ENCODE results near the gene SH2D3C. TPM values are rescaled to one million over a fixed set of nuclear protein-coding genes. Genes with fewer than 3 reads are reported as not detected.

SH2D3C gene
- total and polyA plus RNA-seq, 2 donors from 2014 or later = 13.7 to 27.7 TPM

DNA sequence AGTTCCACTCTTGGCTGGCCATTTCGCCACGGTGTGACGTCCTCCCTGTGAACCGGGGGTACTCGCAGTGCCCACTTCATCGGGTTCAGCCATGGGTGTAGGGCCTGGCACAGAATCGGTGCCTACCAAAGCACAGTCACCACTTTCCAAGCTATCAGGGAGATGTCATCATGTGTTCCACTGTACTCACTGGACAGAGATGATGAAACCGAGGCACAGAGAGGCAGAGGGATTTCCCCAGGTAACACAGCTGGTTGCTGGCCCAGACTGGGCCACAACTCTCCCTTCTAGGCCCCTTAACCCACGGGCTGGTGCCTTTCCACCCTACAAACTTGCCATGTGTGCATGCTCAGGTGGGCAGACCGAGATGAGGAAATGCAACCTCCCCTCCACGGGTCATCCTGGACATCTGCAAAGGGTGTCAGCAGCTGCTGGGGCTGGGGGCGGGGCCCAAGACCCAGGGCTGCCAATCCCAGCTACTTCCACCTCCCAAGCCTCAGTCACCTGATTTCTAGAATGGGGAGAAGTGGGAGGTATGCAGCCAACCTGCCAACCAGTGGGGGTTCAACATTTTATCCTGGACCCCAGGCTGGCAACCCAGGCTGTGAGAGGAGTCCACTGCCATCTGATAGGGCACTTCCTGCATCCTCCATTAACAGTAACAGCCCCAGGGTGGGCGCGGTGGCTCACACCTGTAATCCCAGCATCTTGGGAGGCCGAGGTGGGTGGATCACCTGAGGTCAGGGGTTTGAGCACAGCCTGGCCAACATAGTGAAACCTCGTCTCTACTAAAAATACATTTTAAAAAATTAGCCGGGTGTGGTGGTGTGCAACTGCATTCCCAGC is 893 bp upstream of the SH2D3C start:
- DNase-seq = no peak
- peaks cover 0 to 3% (median 0%) of the 10 kb centered on the region in 3 donors for H3K4me1 ChIP-seq (ENCODE audit: control insufficient read depth in 2 of 3, insufficient read depth in 2 of 3, low read depth in 1 of 3, low read length in 3 of 3)
- TF ChIP-seq, protein P1, sequence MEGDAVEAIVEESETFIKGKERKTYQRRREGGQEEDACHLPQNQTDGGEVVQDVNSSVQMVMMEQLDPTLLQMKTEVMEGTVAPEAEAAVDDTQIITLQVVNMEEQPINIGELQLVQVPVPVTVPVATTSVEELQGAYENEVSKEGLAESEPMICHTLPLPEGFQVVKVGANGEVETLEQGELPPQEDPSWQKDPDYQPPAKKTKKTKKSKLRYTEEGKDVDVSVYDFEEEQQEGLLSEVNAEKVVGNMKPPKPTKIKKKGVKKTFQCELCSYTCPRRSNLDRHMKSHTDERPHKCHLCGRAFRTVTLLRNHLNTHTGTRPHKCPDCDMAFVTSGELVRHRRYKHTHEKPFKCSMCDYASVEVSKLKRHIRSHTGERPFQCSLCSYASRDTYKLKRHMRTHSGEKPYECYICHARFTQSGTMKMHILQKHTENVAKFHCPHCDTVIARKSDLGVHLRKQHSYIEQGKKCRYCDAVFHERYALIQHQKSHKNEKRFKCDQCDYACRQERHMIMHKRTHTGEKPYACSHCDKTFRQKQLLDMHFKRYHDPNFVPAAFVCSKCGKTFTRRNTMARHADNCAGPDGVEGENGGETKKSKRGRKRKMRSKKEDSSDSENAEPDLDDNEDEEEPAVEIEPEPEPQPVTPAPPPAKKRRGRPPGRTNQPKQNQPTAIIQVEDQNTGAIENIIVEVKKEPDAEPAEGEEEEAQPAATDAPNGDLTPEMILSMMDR (IDR thresholded peaks at IDR 0.05; ENCODE audit: borderline replicate concordance, extremely low read depth, insufficient read depth) = no peak

DNA sequence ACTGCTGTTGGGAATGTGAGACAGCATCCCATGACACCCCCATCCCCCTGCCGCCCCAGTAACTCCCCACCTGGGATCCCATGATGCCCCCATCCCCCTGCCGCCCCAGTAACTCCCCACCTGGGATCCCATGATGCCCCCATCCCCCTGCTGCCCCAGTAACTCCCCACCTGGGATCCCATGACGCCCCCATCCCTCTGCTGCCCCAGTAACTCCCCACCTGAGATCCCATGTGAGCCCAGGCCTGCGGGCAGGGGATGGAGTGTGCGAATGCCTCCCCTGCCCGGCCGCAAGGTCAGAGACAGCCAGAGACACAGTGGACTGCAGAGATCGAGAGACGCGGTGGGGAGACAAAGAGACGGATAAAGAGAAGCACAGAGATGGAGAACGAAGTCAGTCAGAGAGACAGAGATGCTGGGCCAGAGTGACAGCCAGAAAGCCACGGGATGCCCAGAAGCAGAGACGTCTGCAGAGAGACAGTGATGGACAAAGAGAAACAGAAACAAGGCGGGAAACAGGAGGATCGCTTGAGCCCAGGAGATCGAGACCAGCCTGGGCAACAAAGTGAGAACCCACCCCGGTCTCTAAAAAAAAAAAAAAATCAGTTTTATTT is 992 bp downstream of the SH2D3C start:
- no peaks in the 10 kb centered on the region for H3K4me1 ChIP-seq (ENCODE audit: control insufficient read depth in 2 of 3, insufficient read depth in 2 of 3, low read depth in 1 of 3, low read length in 3 of 3)
- H3K27ac ChIP-seq (ENCODE audit: low read depth in 2 of 2, low read length in 2 of 2) = no peak overlapping the region
- H3K27me3 ChIP-seq (ENCODE audit: control insufficient read depth, insufficient read depth, low read length) = no peaks in the 10 kb centered on the region
- no peak overlapping the region for H3K9ac ChIP-seq (ENCODE audit: low read length in 3 of 3)
- FAIRE-seq (no peak), DNase-seq (no peak)
- intact Hi-C loops (cut with DNase I) = loop anchor here (5.0 kb wide), 1 partner anchor 35 kb away; no protein-coding TSS in a partner anchor
- TF ChIP-seq, protein P1 (IDR thresholded peaks at IDR 0.05; ENCODE audit: borderline replicate concordance, extremely low read depth, insufficient read depth) = no peak
- H3K36me3 ChIP-seq (ENCODE audit: control insufficient read depth in 2 of 3, insufficient read depth in 3 of 3, low read length in 3 of 3) = no peaks in the 10 kb centered on the region
- H3K9me3 ChIP-seq (ENCODE audit: control insufficient read depth in 2 of 3, insufficient read depth in 1 of 3, low read length in 3 of 3) = no peaks in the 10 kb centered on the region
- H3K4me3 ChIP-seq (ENCODE audit: low read length in 3 of 3) = no peak overlapping the region

More for the DNA sequence above, 893 bp upstream of the SH2D3C start:
- Histone ChIP-seq H3K4me3 (ENCODE audit: low read length in 3 of 3) (no peak overlapping the region), H3K36me3 (ENCODE audit: control insufficient read depth in 2 of 3, insufficient read depth in 3 of 3, low read length in 3 of 3) (no peaks in the 10 kb centered on the region), H3K9ac (ENCODE audit: low read length in 3 of 3) (no peak overlapping the region), H3K27me3 (ENCODE audit: control insufficient read depth, insufficient read depth, low read length) (no peaks in the 10 kb centered on the region), H3K9me3 (ENCODE audit: control insufficient read depth in 2 of 3, insufficient read depth in 1 of 3, low read length in 3 of 3) (no peaks in the 10 kb centered on the region), H3K27ac (ENCODE audit: low read depth in 2 of 2, low read length in 2 of 2) (peak overlapping the region in 1 of 2 donors; percentile 55)
- intact Hi-C loops (cut with DNase I) = loop anchor here (5.0 kb wide), 1 partner anchor 37 kb away; no protein-coding TSS in a partner anchor
- no peak for FAIRE-seq

DNA sequence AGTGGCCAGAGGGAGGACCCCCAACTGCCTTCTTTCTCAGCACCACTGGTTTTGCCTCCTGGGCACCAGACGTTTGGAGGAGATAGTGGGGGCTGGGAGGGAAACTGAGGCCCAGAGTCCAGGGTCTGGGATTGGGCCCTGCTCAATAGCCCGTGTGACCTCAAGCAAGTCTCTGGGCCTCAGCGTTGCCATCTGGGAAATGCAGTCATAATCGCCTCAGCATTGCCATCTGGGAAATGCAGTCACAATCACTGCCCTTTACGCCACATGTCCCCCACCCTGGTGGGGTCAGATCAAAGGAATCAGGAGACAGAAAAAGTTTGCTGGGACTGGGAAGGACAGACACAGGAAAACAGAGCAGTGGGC is 1.6 kb downstream of the SH2D3C start:
- no peaks in the 10 kb centered on the region for H3K9me3 ChIP-seq (ENCODE audit: control insufficient read depth in 2 of 3, insufficient read depth in 1 of 3, low read length in 3 of 3)
- intact Hi-C loops (cut with DNase I) = loop anchor here (5.0 kb wide), 1 partner anchor 35 kb away; no protein-coding TSS in a partner anchor
- H3K27me3 ChIP-seq (ENCODE audit: control insufficient read depth, insufficient read depth, low read length) = no peaks in the 10 kb centered on the region
- DNase-seq = no peak
- no peaks in the 10 kb centered on the region for H3K36me3 ChIP-seq (ENCODE audit: control insufficient read depth in 2 of 3, insufficient read depth in 3 of 3, low read length in 3 of 3)
- no peak overlapping the region for H3K9ac ChIP-seq (ENCODE audit: low read length in 3 of 3)
- TF ChIP-seq, protein P1 (IDR thresholded peaks at IDR 0.05; ENCODE audit: borderline replicate concordance, extremely low read depth, insufficient read depth) = no peak
- no peak overlapping the region for H3K4me3 ChIP-seq (ENCODE audit: low read length in 3 of 3)
- no peak overlapping the region for H3K27ac ChIP-seq (ENCODE audit: low read depth in 2 of 2, low read length in 2 of 2)
- no peak for FAIRE-seq
- no peaks in the 10 kb centered on the region for H3K4me1 ChIP-seq (ENCODE audit: control insufficient read depth in 2 of 3, insufficient read depth in 2 of 3, low read depth in 1 of 3, low read length in 3 of 3)
